GM23338 (cell line): Measurements from ENCODE around the gene RBPJL. TPM values are rescaled to one million over a fixed set of nuclear protein-coding genes. Genes with fewer than 3 reads are reported as not detected.
A peak's percentile ranks its signal among the peaks of the same experiment; 100 is the strongest.

Source experiments
- ATAC-seq: fragments of 200-7000 bp; cut with Tn5 transposase; 3 replicates; pipeline ENCODE4 v1.9.1; 2020
- DNase-seq: peaks from one replicate; pipeline ENCODE4 v3.0.0-alpha.2; 2015; ENCODE audit warnings: low spot score
- H2AFZ ChIP-seq: fragments of 200-600 bp; sonication (generic); 2 replicates; pipeline ENCODE4 v1.8.0; 2016; ENCODE audit warnings: antibody characterized with exemption, mild to moderate bottlenecking, moderate library complexity
- H3F3A ChIP-seq: fragments of 200-600 bp; sonication (generic); replicated peaks from 2 replicates; pipeline ENCODE4 v1.8.0; 2017; ENCODE audit warnings: antibody characterized with exemption, mixed run types, low read depth
- H3K27ac ChIP-seq: fragments of 200-600 bp; sonication (generic); 2 replicates; pipeline ENCODE4 v1.6.1; 2016; ENCODE audit warnings: low read depth
- H3K27me3 ChIP-seq: fragments of 200-600 bp; sonication (generic); 2 replicates; pipeline ENCODE4 v1.8.0; 2016; ENCODE audit warnings: mild to moderate bottlenecking, mixed run types, moderate library complexity; ENCODE audit not compliant: insufficient read depth
- H3K36me3 ChIP-seq: fragments of 200-600 bp; sonication (generic); 2 replicates; pipeline ENCODE4 v1.8.0; 2016; ENCODE audit warnings: mild to moderate bottlenecking; ENCODE audit not compliant: insufficient read depth
- H3K4me1 ChIP-seq: fragments of 200-600 bp; sonication (generic); 2 replicates; pipeline ENCODE4 v1.8.0; 2016; ENCODE audit warnings: mild to moderate bottlenecking, moderate library complexity; ENCODE audit not compliant: insufficient read depth
- H3K4me2 ChIP-seq: fragments of 200-600 bp; sonication (generic); 2 replicates; pipeline ENCODE4 v1.7.1; 2017; ENCODE audit warnings: mixed run types
- H3K4me3 ChIP-seq: fragments of 200-600 bp; sonication (generic); 2 replicates; pipeline ENCODE4 v1.6.1; 2016; ENCODE audit warnings: mixed run types
- H3K79me2 ChIP-seq: fragments of 200-600 bp; sonication (generic); replicated peaks from 2 replicates; pipeline ENCODE4 v1.8.0; 2017; ENCODE audit warnings: mild to moderate bottlenecking; ENCODE audit not compliant: insufficient read depth
- H3K9me2 ChIP-seq: fragments of 200-600 bp; sonication (generic); 2 replicates; pipeline ENCODE4 v1.8.0; 2017; ENCODE audit not compliant: insufficient read depth
- H4K20me1 ChIP-seq: fragments of 200-600 bp; sonication (generic); replicated peaks from 2 replicates; pipeline ENCODE4 v1.8.0; 2017; ENCODE audit warnings: mild to moderate bottlenecking; ENCODE audit not compliant: insufficient read depth
- H3K27ac Mint-ChIP-seq: 2 replicates; pipeline ENCODE4 v1.8.0; 2020; ENCODE audit warnings: inconsistent platforms, mild to moderate bottlenecking, moderate library complexity, mixed read lengths
- H3K27me3 Mint-ChIP-seq: 3 replicates; pipeline ENCODE4 v1.8.0; 2022; ENCODE audit warnings: low read depth, mild to moderate bottlenecking, moderate library complexity, mixed read lengths, inconsistent platforms; ENCODE audit not compliant: insufficient read depth, poor library complexity
- H3K36me3 Mint-ChIP-seq: 3 replicates; pipeline ENCODE4 v1.8.0; 2021; ENCODE audit warnings: low read depth, mild to moderate bottlenecking, inconsistent platforms, moderate library complexity, mixed read lengths
- H3K4me1 Mint-ChIP-seq: 3 replicates; pipeline ENCODE4 v1.8.0; 2020; ENCODE audit warnings: mild to moderate bottlenecking, inconsistent platforms, mixed read lengths
- H3K4me3 Mint-ChIP-seq: 3 replicates; pipeline ENCODE4 v1.8.0; 2021; ENCODE audit warnings: moderate library complexity, mild to moderate bottlenecking, inconsistent platforms, mixed read lengths
- H3K9me3 Mint-ChIP-seq: 3 replicates; pipeline ENCODE4 v1.8.0; 2020; ENCODE audit warnings: moderate library complexity, mild to moderate bottlenecking, inconsistent platforms, mixed read lengths
- CTCF ChIP-seq, 2 experiments: fragments of 200-600 bp in 1 of 2; sonication (generic) in 1 of 2; conservative IDR thresholded peaks; 2 replicates each; pipeline versions ENCODE4 v1.5.1 to v1.6.1; 2016 to 2017; ENCODE audit warnings: antibody characterized with exemption in 2 of 2, low read depth in 2 of 2, mild to moderate bottlenecking in 2 of 2, moderate library complexity in 1 of 2
- ETS1 ChIP-seq: IDR thresholded peaks from 2 replicates; pipeline ENCODE4 v1.6.1; 2016; ENCODE audit warnings: antibody characterized with exemption
- JUNB ChIP-seq: IDR thresholded peaks from one replicate; pipeline ENCODE4 v1.6.1; 2016; ENCODE audit warnings: antibody characterized with exemption; ENCODE audit not compliant: unreplicated experiment
- POLR2AphosphoS5 ChIP-seq: IDR thresholded peaks from 2 replicates; pipeline ENCODE4 v1.6.1; 2016; ENCODE audit warnings: antibody characterized with exemption, low read depth
- STAT1 ChIP-seq: IDR thresholded peaks from one replicate; pipeline ENCODE4 v1.6.1; 2016; ENCODE audit warnings: antibody characterized with exemption; ENCODE audit not compliant: unreplicated experiment
- ZNF114 ChIP-seq: fragments of 250-450 bp; sonication (Bioruptor Pico); IDR thresholded peaks from 2 replicates; pipeline ENCODE4 v1.5.0; 2020; ENCODE audit warnings: mild to moderate bottlenecking, moderate library complexity
- ZNF462 ChIP-seq: fragments of 250-450 bp; sonication (Bioruptor Pico); IDR thresholded peaks from 2 replicates; pipeline ENCODE4 v1.5.0; 2020; ENCODE audit warnings: mild to moderate bottlenecking, moderate library complexity
- polyA plus RNA-seq: library from polyadenylated mRNA; unstranded; fragments of >200 nt; fragmentation: Nextera tagmentation; extraction: Ambion mirVana; gene quantifications from 2 replicates; pipeline ENCODE4 v1.2.1, GENCODE V29; 2016
- total RNA-seq: library from RNA; depleted of rRNA; stranded (reverse); fragments of >200 nt; shearing (Covaris generic); gene quantifications from 2 replicates; pipeline ENCODE4 v1.2.3, GENCODE V29; 2014

The RBPJL gene
- total and polyA plus RNA-seq, 2 experiments from 2014 or later = 0.44 to 0.66 TPM

- TF ChIP-seq CTCF (conservative IDR thresholded peaks at IDR 0.05; ENCODE audit: low read depth in 2 of 2) = no peak
- no peak for TF ChIP-seq ETS1
- TF ChIP-seq POLR2AphosphoS5 = no peak
These were observed 6.9 kb upstream of the RBPJL start (continued) for GRCh38 chr20:45299786-45300185.

GRCh38 chr20:45300961-45301360 is 5.7 kb upstream of the RBPJL start:
- peak; percentile 89 for DNase-seq
- peaks cover 13% of the 10 kb centered on the region; the same call in 2 of the 3 replicates for H3K4me1 Mint-ChIP-seq
- Histone ChIP-seq H3K4me2 (no peak overlapping the region), H2AFZ (0 out of 2 replicates have a peak overlapping the region, but pooled peaks have one; percentile 45), H3K9me2 (no peaks in the 10 kb centered on the region), H3K27ac (no peak overlapping the region), H3K36me3 (no peaks in the 10 kb centered on the region), H3K4me3 (no peak overlapping the region), H3K27me3 (0 out of 2 replicates have a peak, but pooled peaks cover 2% of the 10 kb centered on the region), H3F3A (no peaks in the 10 kb centered on the region), H4K20me1 (no peaks in the 10 kb centered on the region), H3K4me1 (no peaks in the 10 kb centered on the region), H3K79me2 (no peaks in the 10 kb centered on the region)
- peaks cover 18% of the 10 kb centered on the region for H3K27me3 Mint-ChIP-seq
- H3K4me3 Mint-ChIP-seq = no peak overlapping the region
- no peak overlapping the region for H3K27ac Mint-ChIP-seq
- TF ChIP-seq CTCF (conservative IDR thresholded peaks at IDR 0.05; ENCODE audit: low read depth in 2 of 2) (peak; percentile 61 to 62), POLR2AphosphoS5 (no peak), ETS1 (no peak), ZNF114 (no peak), STAT1 (no peak), ZNF462 (CRISPR knock-in tag) (no peak), JUNB (no peak)
- peaks cover 4% of the 10 kb centered on the region; the same call in 2 of the 3 replicates for H3K9me3 Mint-ChIP-seq
- H3K36me3 Mint-ChIP-seq = peaks cover 3% of the 10 kb centered on the region; the same call in 1 of the 3 replicates
- peak; percentile 97 for ATAC-seq
